Measurements from ENCODE around the gene BAG5.
A peak's percentile ranks its signal among the peaks of the same experiment; 100 is the strongest.

DNA sequence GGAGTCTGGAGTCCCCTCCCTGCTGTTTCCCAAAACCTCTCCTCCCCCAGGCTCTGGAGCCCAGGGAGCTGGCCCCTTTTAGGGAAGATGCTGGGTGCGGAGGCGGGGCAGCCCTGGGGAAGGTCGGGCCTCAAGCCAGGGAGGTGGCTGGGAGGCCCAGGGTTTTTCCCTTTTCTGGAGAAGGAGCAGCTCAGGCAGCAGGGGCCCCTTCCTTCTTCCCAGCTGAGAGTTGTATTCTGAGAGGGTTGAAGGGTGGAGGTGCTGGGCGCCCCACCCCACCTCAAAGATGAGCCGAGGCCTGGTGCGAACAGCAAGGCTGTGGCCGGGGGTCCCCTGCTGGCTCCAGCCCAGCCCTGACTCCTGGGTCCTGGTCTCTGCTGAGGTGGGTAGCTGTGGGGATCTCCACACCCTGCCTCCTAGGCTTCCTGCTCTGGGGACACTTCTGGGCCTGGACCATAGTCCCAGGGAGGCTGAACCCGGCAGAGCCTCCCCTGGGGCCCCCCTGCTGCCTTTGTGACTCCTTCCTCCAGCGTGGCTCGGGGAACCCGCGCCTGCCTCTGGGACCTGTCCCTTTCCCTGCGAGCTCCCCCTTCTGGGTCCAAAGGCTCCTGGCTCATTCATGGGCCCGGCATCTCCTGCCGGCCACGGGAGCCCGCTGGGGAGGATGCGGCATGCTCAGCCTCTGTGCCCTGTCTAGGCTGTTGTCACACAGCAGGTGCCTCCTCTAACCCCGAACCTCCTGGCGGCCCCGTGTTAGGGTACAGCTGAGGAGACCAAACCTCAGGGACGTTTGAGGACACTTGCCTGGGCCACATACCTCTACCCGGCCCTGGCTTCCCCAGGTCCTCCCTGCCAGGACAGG is 29.1 kb downstream of the BAG5 start:
- TF ChIP-seq, protein P1, sequence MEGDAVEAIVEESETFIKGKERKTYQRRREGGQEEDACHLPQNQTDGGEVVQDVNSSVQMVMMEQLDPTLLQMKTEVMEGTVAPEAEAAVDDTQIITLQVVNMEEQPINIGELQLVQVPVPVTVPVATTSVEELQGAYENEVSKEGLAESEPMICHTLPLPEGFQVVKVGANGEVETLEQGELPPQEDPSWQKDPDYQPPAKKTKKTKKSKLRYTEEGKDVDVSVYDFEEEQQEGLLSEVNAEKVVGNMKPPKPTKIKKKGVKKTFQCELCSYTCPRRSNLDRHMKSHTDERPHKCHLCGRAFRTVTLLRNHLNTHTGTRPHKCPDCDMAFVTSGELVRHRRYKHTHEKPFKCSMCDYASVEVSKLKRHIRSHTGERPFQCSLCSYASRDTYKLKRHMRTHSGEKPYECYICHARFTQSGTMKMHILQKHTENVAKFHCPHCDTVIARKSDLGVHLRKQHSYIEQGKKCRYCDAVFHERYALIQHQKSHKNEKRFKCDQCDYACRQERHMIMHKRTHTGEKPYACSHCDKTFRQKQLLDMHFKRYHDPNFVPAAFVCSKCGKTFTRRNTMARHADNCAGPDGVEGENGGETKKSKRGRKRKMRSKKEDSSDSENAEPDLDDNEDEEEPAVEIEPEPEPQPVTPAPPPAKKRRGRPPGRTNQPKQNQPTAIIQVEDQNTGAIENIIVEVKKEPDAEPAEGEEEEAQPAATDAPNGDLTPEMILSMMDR (IDR thresholded peaks at IDR 0.05) = peak in 1 of 4 experiments; percentile 13
- TF ChIP-seq POLR2AphosphoS5 (IDR thresholded peaks at IDR 0.05) (peak; percentile 47 to 66 (median 56)), POLR2A (IDR thresholded peaks at IDR 0.05) (peak in 1 of 2 donors; percentile 15), EP300 (IDR thresholded peaks at IDR 0.05) (peak in 1 of 4 donors; percentile 6)

Measured in sigmoid colon (tissue), 4 donors.